ENCODE results near the gene GLP1R. TPM values are rescaled to one million over a fixed set of nuclear protein-coding genes. Genes with fewer than 3 reads are reported as not detected.

Gene GLP1R
- total RNA-seq, 1 donor from 2014 or later, result 3.9 TPM

- Mint-ChIP-seq H3K4me3 (ENCODE audit: low read depth) (no peak overlapping the region), H3K4me1 (ENCODE audit: low read depth) (peaks cover 53% of the 10 kb centered on the region), H3K27me3 (no peaks in the 10 kb centered on the region), H3K9me3 (ENCODE audit: low read depth) (no peaks in the 10 kb centered on the region), H3K27ac (peak overlapping the region; percentile 21), H3K36me3 (ENCODE audit: insufficient read depth) (no peaks in the 10 kb centered on the region)
- TF ChIP-seq, protein P1, sequence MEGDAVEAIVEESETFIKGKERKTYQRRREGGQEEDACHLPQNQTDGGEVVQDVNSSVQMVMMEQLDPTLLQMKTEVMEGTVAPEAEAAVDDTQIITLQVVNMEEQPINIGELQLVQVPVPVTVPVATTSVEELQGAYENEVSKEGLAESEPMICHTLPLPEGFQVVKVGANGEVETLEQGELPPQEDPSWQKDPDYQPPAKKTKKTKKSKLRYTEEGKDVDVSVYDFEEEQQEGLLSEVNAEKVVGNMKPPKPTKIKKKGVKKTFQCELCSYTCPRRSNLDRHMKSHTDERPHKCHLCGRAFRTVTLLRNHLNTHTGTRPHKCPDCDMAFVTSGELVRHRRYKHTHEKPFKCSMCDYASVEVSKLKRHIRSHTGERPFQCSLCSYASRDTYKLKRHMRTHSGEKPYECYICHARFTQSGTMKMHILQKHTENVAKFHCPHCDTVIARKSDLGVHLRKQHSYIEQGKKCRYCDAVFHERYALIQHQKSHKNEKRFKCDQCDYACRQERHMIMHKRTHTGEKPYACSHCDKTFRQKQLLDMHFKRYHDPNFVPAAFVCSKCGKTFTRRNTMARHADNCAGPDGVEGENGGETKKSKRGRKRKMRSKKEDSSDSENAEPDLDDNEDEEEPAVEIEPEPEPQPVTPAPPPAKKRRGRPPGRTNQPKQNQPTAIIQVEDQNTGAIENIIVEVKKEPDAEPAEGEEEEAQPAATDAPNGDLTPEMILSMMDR (IDR thresholded peaks at IDR 0.05; ENCODE audit: unreplicated experiment), result no peak
- DNase-seq (ENCODE audit: low spot score, unreplicated experiment), result no peak
Measured at GRCh38 chr6:39093149-39093708, 44.6 kb downstream of the GLP1R start.

- Mint-ChIP-seq H3K9me3 (ENCODE audit: low read depth) (no peaks in the 10 kb centered on the region), H3K36me3 (ENCODE audit: insufficient read depth) (no peaks in the 10 kb centered on the region), H3K4me3 (ENCODE audit: low read depth) (no peak overlapping the region), H3K4me1 (ENCODE audit: low read depth) (peaks cover 44% of the 10 kb centered on the region), H3K27ac (no peak overlapping the region), H3K27me3 (no peaks in the 10 kb centered on the region)
- no peak for DNase-seq (ENCODE audit: low spot score, unreplicated experiment)
- TF ChIP-seq, protein P1 (IDR thresholded peaks at IDR 0.05; ENCODE audit: unreplicated experiment), result no peak
Measured at GRCh38 chr6:39095578-39095977, 47.0 kb downstream of the GLP1R start.

GRCh38 chr6:39100358-39100757 is 51.8 kb downstream of the GLP1R start:
- no peaks in the 10 kb centered on the region for H3K9me3 Mint-ChIP-seq (ENCODE audit: low read depth)
- H3K27ac Mint-ChIP-seq, result no peak overlapping the region
- H3K36me3 Mint-ChIP-seq (ENCODE audit: insufficient read depth), result peaks cover 6% of the 10 kb centered on the region
- DNase-seq (ENCODE audit: low spot score, unreplicated experiment), result no peak
- H3K4me1 Mint-ChIP-seq (ENCODE audit: low read depth), result peaks cover 13% of the 10 kb centered on the region
- no peak overlapping the region for H3K4me3 Mint-ChIP-seq (ENCODE audit: low read depth)
- H3K27me3 Mint-ChIP-seq, result peaks cover 3% of the 10 kb centered on the region
- TF ChIP-seq, protein P1 (IDR thresholded peaks at IDR 0.05; ENCODE audit: unreplicated experiment), result no peak

GRCh38 chr6:39102071-39102820 is 53.7 kb downstream of the GLP1R start:
- Mint-ChIP-seq H3K9me3 (ENCODE audit: low read depth) (no peaks in the 10 kb centered on the region), H3K27ac (no peak overlapping the region), H3K27me3 (peaks cover 3% of the 10 kb centered on the region), H3K4me1 (ENCODE audit: low read depth) (peaks cover 4% of the 10 kb centered on the region), H3K36me3 (ENCODE audit: insufficient read depth) (peaks cover 8% of the 10 kb centered on the region), H3K4me3 (ENCODE audit: low read depth) (no peak overlapping the region)
- DNase-seq (ENCODE audit: low spot score, unreplicated experiment), result peak; percentile 46
- TF ChIP-seq, protein P1 (IDR thresholded peaks at IDR 0.05; ENCODE audit: unreplicated experiment), result peak; percentile 74

GRCh38 chr6:39102821-39103136 is 54.2 kb downstream of the GLP1R start:
- Mint-ChIP-seq H3K27ac (no peak overlapping the region), H3K27me3 (peaks cover 3% of the 10 kb centered on the region), H3K4me1 (ENCODE audit: low read depth) (peaks cover 4% of the 10 kb centered on the region), H3K4me3 (ENCODE audit: low read depth) (no peak overlapping the region), H3K36me3 (ENCODE audit: insufficient read depth) (peaks cover 8% of the 10 kb centered on the region), H3K9me3 (ENCODE audit: low read depth) (no peaks in the 10 kb centered on the region)
- no peak for DNase-seq (ENCODE audit: low spot score, unreplicated experiment)
- TF ChIP-seq, protein P1 (IDR thresholded peaks at IDR 0.05; ENCODE audit: unreplicated experiment), result no peak
